Bronchial epithelial cell (primary cell): ENCODE data around the gene NSMCE3. TPM values are rescaled to one million over a fixed set of nuclear protein-coding genes. Genes with fewer than 3 reads are reported as not detected.

Experiments
- DNase-seq: peaks from one replicate; pipeline ENCODE4 v3.0.0-alpha.2; 2010; ENCODE audit warnings: low read depth
- FAIRE-seq: peaks from 2 replicates; lab custom pipeline; 2011; peaks lifted over from hg19 to GRCh38; lab: Jason Lieb, UNC
- H3K27me3 ChIP-seq: 2 replicates; pipeline ENCODE4 v1.5.1; 2011; ENCODE audit warnings: low read length; ENCODE audit not compliant: control insufficient read depth, insufficient read depth
- H3K36me3 ChIP-seq: 2 replicates; pipeline ENCODE4 v1.5.1; 2011; ENCODE audit warnings: low read length; ENCODE audit not compliant: control insufficient read depth, insufficient read depth
- H3K4me3 ChIP-seq: 2 replicates; pipeline ENCODE4 v1.5.1; 2011; ENCODE audit warnings: mild to moderate bottlenecking, low read depth, low read length, control low read depth
- CTCF ChIP-seq: IDR thresholded peaks from 2 replicates; pipeline ENCODE4 v1.5.1; 2011; ENCODE audit warnings: mild to moderate bottlenecking, moderate library complexity, low read length, control low read depth, inconsistent platforms; ENCODE audit not compliant: insufficient read depth, severe bottlenecking
- total RNA-seq: library from RNA; depleted of rRNA; stranded (reverse); fragments of >200 nt; gene quantifications from 2 replicates; pipeline ENCODE4 v1.2.1, GENCODE V29; 2014

The NSMCE3 gene
- total RNA-seq, 1 donor from 2014 or later: 4.7 TPM

- Histone ChIP-seq H3K36me3 (no peaks in the 10 kb centered on the region), H3K4me3 (no peak overlapping the region), H3K27me3 (no peaks in the 10 kb centered on the region)
- FAIRE-seq (no peak), DNase-seq (no peak)
- no peak for TF ChIP-seq CTCF
Observed at GRCh38 chr15:29305556-29305955, 35.9 kb upstream of the NSMCE3 start.

GRCh38 chr15:29302871-29303270 lies 33.2 kb upstream of the NSMCE3 start:
- DNase-seq (no peak), FAIRE-seq (no peak)
- no peak for TF ChIP-seq CTCF
- Histone ChIP-seq H3K4me3 (no peak overlapping the region), H3K36me3 (no peaks in the 10 kb centered on the region), H3K27me3 (no peaks in the 10 kb centered on the region)

GRCh38 chr15:29299784-29300183 lies 30.2 kb upstream of the NSMCE3 start:
- no peak overlapping the region for H3K4me3 ChIP-seq
- no peaks in the 10 kb centered on the region for H3K36me3 ChIP-seq
- TF ChIP-seq CTCF: no peak
- no peak for DNase-seq
- no peak for FAIRE-seq
- no peaks in the 10 kb centered on the region for H3K27me3 ChIP-seq

GRCh38 chr15:29299331-29299730 lies 29.7 kb upstream of the NSMCE3 start:
- TF ChIP-seq CTCF: no peak
- FAIRE-seq (no peak), DNase-seq (no peak)
- no peaks in the 10 kb centered on the region for H3K36me3 ChIP-seq
- H3K4me3 ChIP-seq: no peak overlapping the region
- no peaks in the 10 kb centered on the region for H3K27me3 ChIP-seq

DNA sequence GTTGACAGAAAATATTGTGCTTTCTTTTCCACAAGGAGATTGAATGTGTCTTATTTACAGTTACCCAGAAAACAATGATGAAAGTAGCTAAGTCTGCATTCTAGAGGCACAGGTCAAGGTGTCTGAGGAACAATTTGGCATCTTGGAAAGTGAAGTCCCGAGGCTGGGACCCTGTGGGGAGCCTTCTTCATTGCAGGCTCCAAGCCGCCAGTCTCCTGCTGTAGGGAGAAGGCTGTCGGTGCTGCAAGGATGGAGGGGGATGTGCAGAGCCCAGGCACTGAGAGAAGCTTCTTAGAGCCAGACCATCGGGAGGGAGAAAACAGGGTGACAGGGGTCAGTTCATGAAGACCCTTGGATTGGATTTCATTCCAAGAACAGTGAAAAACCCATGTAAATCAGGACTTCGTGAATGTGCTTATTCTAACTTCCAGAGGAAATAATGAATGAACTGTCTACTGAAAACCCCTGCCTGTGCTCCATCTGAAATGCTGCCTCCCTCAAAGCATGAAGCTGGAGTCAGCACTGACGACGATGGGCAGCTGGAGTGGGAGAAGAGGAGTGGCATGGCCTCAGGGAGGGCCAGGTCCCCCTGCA lies 25.2 kb upstream of the NSMCE3 start:
- Histone ChIP-seq H3K27me3 (no peaks in the 10 kb centered on the region), H3K4me3 (no peak overlapping the region), H3K36me3 (no peaks in the 10 kb centered on the region)
- FAIRE-seq (no peak), DNase-seq (no peak)
- TF ChIP-seq CTCF: no peak
